PFSK-1 (cell line): ENCODE results near the gene SCFD1.

Experiments used
- FOXP2 ChIP-seq: optimal IDR thresholded peaks from 2 replicates; pipeline ENCODE3; 2011; ENCODE audit warnings: borderline replicate concordance, control low read depth, inconsistent platforms; ENCODE audit not compliant: insufficient read depth; ENCODE audit errors: extremely low read length, extremely low read depth
- POLR2AphosphoS5 ChIP-seq: IDR thresholded peaks from 2 replicates; pipeline ENCODE4 v1.6.1; 2012; ENCODE audit warnings: low read depth, mild to moderate bottlenecking, control low read depth, low read length, moderate library complexity
- REST ChIP-seq, 2 experiments: IDR thresholded peaks; 2 replicates each; pipeline versions ENCODE4 v1.6.1 to v1.8.0; 2011 to 2012; ENCODE audit warnings: low read depth in 2 of 2, low read length in 2 of 2, control low read depth in 1 of 2, inconsistent platforms in 1 of 2, mild to moderate bottlenecking in 1 of 2, moderate library complexity in 1 of 2; ENCODE audit not compliant: insufficient read depth in 1 of 2
- SIN3A ChIP-seq: IDR thresholded peaks from 2 replicates; pipeline ENCODE4 v1.6.1; 2012; ENCODE audit warnings: mild to moderate bottlenecking, low read length, moderate library complexity, borderline replicate concordance; ENCODE audit not compliant: insufficient read depth
- TAF1 ChIP-seq: IDR thresholded peaks from 2 replicates; pipeline ENCODE4 v1.6.1; 2012; ENCODE audit warnings: low read length, control low read depth, borderline replicate concordance; ENCODE audit not compliant: insufficient read depth

The SCFD1 gene

GRCh38 chr14:30587141-30587540, 35.0 kb upstream of the SCFD1 start:
- TF ChIP-seq TAF1, result no peak
- TF ChIP-seq SIN3A, result no peak
- no peak for TF ChIP-seq REST (IDR thresholded peaks at IDR 0.05; ENCODE audit: insufficient read depth in 1 of 2, low read depth in 2 of 2, low read length in 2 of 2)
- no peak for TF ChIP-seq FOXP2
- TF ChIP-seq POLR2AphosphoS5, result no peak

DNA sequence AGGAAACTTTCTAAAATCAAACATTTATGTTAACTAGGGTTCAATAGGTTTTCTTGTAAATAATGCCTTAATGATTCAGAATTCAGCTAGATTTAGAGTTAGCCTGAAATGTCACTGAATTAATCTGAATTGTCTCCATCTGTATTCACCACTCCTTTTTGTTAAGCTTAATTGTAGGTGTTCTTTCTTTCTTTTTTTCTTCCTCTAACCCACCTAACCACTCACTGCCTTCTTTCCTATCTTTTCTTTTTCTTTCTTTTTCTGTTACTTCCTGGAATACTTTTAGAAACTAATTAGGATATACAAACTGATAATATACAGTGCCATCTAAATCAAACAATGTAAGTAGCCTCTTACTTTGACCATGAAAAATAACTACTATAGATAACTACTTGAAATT, 33.2 kb upstream of the SCFD1 start:
- TF ChIP-seq SIN3A (no peak), FOXP2 (no peak), TAF1 (no peak), POLR2AphosphoS5 (no peak), REST (IDR thresholded peaks at IDR 0.05; ENCODE audit: insufficient read depth in 1 of 2, low read depth in 2 of 2, low read length in 2 of 2) (no peak)

DNA sequence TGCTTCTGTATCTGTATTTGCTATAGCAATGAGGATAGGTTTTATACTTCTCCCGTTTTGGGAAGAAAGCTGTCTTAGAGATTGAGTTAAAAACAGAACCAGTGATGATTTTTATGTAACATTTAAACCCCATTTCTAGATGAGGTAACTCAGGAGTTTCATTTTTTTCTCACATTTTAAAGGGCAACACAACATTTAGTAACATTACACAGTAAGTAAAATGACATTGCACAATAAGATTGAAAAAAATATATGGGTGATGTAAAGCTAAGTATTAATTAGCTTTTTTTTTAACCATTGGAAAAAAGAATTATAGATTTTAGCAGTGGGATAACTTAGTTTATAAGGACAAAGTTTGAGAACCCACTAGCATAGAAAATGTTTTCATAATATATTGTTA, 25.2 kb upstream of the SCFD1 start:
- TF ChIP-seq SIN3A (no peak), REST (IDR thresholded peaks at IDR 0.05; ENCODE audit: insufficient read depth in 1 of 2, low read depth in 2 of 2, low read length in 2 of 2) (no peak), POLR2AphosphoS5 (no peak)

- TF ChIP-seq TAF1 (no peak), SIN3A (no peak), POLR2AphosphoS5 (no peak), REST (IDR thresholded peaks at IDR 0.05; ENCODE audit: insufficient read depth in 1 of 2, low read depth in 2 of 2, low read length in 2 of 2) (no peak), FOXP2 (no peak)
These were observed 24.6 kb upstream of the SCFD1 start for GRCh38 chr14:30597504-30597903.

DNA sequence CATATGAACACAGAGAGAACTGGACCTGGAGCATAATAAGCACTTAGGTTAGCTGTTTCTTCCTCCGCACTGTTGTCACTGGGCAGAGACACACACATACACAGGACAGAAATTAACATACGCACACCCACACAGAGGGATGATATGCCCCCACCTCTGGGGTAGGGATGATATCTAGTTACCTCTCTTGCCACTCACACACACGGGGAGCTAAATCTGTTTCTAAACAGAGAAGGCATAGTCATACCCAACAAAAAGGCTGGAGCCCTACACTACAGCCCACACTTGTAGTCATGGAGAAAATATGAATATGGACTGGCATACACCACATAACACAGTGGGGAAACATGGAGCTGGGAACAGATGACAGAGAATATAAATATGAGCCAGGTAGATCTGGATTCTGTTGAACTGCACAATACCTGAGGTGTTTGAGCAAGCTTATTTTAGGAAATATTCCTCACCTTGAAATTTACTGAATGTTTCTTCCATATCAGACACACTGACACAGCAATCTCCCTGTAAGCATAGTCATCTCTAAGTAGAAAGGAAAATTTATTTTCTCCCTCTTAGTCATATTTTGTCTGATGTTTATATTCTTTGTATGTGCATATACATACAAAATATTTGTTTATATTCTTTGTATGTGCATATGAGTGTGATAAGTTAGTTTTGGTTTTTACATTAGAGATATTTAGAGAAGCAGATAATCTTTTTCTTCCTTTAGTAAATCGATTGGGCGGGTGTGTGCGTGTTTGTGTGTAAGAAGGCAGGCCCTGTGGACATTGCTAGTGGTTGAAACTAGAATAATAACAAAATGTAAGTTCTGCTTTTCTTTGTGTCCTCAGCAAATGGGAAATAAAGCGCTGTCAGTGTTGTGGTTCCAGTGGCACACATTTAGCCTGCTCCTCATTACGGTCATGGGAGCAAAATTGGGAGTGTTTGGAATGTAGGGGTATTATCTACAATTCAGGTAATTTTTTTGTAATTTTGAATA, 20.9 kb upstream of the SCFD1 start:
- TF ChIP-seq POLR2AphosphoS5 (no peak), TAF1 (no peak), SIN3A (no peak), REST (IDR thresholded peaks at IDR 0.05; ENCODE audit: insufficient read depth in 1 of 2, low read depth in 2 of 2, low read length in 2 of 2) (no peak), FOXP2 (no peak)
